Loucy (cell line): ENCODE data around the gene MARCHF4.

ENCODE experiments used
- H2AFZ ChIP-seq: fragments of 200-600 bp; sonication (generic); 2 replicates; pipeline ENCODE4 v1.6.0; 2016; ENCODE audit warnings: antibody characterized with exemption, mild to moderate bottlenecking, low read length, moderate library complexity
- H3F3A ChIP-seq: fragments of 200-600 bp; 2 replicates; pipeline ENCODE4 v1.6.0; 2016; ENCODE audit warnings: antibody characterized with exemption, low read depth, mild to moderate bottlenecking
- H3K27me3 ChIP-seq: fragments of 200-600 bp; sonication (generic); 2 replicates; pipeline ENCODE4 v1.6.1; 2014; ENCODE audit warnings: low read length, mild to moderate bottlenecking; ENCODE audit not compliant: insufficient read depth, poor library complexity, severe bottlenecking
- H3K36me3 ChIP-seq: fragments of 200-600 bp; sonication (generic); 2 replicates; pipeline ENCODE4 v1.6.1; 2016; ENCODE audit warnings: low read length; ENCODE audit not compliant: insufficient read depth
- H3K4me1 ChIP-seq: fragments of 200-600 bp; sonication (generic); 2 replicates; pipeline ENCODE4 v1.5.1; 2014; ENCODE audit warnings: low read length, mild to moderate bottlenecking; ENCODE audit not compliant: insufficient read depth, poor library complexity, severe bottlenecking
- H3K4me2 ChIP-seq: fragments of 200-600 bp; sonication (generic); 2 replicates; pipeline ENCODE4 v1.6.0; 2014; ENCODE audit warnings: antibody characterized with exemption, low read length, low read depth, mild to moderate bottlenecking; ENCODE audit not compliant: poor library complexity, severe bottlenecking
- H3K4me3 ChIP-seq: fragments of 200-600 bp; sonication (generic); 2 replicates; pipeline ENCODE4 v1.5.1; 2014; ENCODE audit warnings: low read length, mild to moderate bottlenecking, mixed read lengths; ENCODE audit not compliant: poor library complexity, severe bottlenecking
- H3K79me2 ChIP-seq: fragments of 200-600 bp; sonication (generic); 2 replicates; pipeline ENCODE4 v1.6.1; 2014; ENCODE audit warnings: low read length; ENCODE audit not compliant: insufficient read depth
- H3K9ac ChIP-seq: fragments of 200-600 bp; sonication (generic); 2 replicates; pipeline ENCODE4 v1.6.0; 2014; ENCODE audit warnings: mild to moderate bottlenecking, low read depth, low read length, moderate library complexity; ENCODE audit not compliant: poor library complexity, severe bottlenecking
- H3K9me2 ChIP-seq: fragments of 200-600 bp; sonication (generic); replicated peaks from 2 replicates; pipeline ENCODE4 v1.6.1; 2016; ENCODE audit warnings: low read depth, low read length, mixed read lengths
- H3K9me3 ChIP-seq: fragments of 200-600 bp; sonication (generic); 2 replicates; pipeline ENCODE4 v1.6.1; 2014; ENCODE audit warnings: mild to moderate bottlenecking, antibody characterized with exemption, low read length, low read depth; ENCODE audit not compliant: insufficient read depth
- H4K20me1 ChIP-seq: fragments of 200-600 bp; sonication (generic); 2 replicates; pipeline ENCODE4 v1.6.0; 2014; ENCODE audit warnings: antibody characterized with exemption, low read length, mild to moderate bottlenecking; ENCODE audit not compliant: insufficient read depth, poor library complexity, severe bottlenecking
- EZH2phosphoT487 ChIP-seq: fragments of 200-600 bp; IDR thresholded peaks from 2 replicates; pipeline ENCODE4 v1.6.1; 2018; ENCODE audit warnings: antibody characterized with exemption, mild to moderate bottlenecking, moderate library complexity, borderline replicate concordance
- TF ChIP-seq, protein P1 (sequence below): fragments of 200-600 bp; sonication (generic); conservative IDR thresholded peaks from 2 replicates; pipeline ENCODE4 v1.5.1; 2014; ENCODE audit warnings: mild to moderate bottlenecking, antibody characterized with exemption, low read length

Gene MARCHF4

GRCh38 chr2:216354306-216354705, 18.0 kb downstream of the MARCHF4 start:
- no peaks in the 10 kb centered on the region for H3K9me3 ChIP-seq
- H3K4me3 ChIP-seq, result peak overlapping the region; percentile 64
- TF ChIP-seq, protein P1, sequence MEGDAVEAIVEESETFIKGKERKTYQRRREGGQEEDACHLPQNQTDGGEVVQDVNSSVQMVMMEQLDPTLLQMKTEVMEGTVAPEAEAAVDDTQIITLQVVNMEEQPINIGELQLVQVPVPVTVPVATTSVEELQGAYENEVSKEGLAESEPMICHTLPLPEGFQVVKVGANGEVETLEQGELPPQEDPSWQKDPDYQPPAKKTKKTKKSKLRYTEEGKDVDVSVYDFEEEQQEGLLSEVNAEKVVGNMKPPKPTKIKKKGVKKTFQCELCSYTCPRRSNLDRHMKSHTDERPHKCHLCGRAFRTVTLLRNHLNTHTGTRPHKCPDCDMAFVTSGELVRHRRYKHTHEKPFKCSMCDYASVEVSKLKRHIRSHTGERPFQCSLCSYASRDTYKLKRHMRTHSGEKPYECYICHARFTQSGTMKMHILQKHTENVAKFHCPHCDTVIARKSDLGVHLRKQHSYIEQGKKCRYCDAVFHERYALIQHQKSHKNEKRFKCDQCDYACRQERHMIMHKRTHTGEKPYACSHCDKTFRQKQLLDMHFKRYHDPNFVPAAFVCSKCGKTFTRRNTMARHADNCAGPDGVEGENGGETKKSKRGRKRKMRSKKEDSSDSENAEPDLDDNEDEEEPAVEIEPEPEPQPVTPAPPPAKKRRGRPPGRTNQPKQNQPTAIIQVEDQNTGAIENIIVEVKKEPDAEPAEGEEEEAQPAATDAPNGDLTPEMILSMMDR, result no peak
- TF ChIP-seq EZH2phosphoT487, result no peak
- peak overlapping the region; percentile 72 for H3K9ac ChIP-seq
- no peaks in the 10 kb centered on the region for H3K36me3 ChIP-seq
- peak overlapping the region; percentile 85 for H3K4me2 ChIP-seq
- H2AFZ ChIP-seq, result no peak overlapping the region
- no peaks in the 10 kb centered on the region for H3K27me3 ChIP-seq
- H3K4me1 ChIP-seq, result peaks cover 62% of the 10 kb centered on the region
- no peaks in the 10 kb centered on the region for H3K9me2 ChIP-seq
- no peaks in the 10 kb centered on the region for H4K20me1 ChIP-seq
- peaks cover 18% of the 10 kb centered on the region for H3F3A ChIP-seq
- H3K79me2 ChIP-seq, result no peaks in the 10 kb centered on the region

GRCh38 chr2:216352653-216353270, 19.5 kb downstream of the MARCHF4 start:
- Histone ChIP-seq H3K79me2 (no peaks in the 10 kb centered on the region), H3K4me1 (peaks cover 78% of the 10 kb centered on the region), H4K20me1 (no peaks in the 10 kb centered on the region), H3F3A (peaks cover 18% of the 10 kb centered on the region), H2AFZ (no peak overlapping the region), H3K4me3 (peak overlapping the region; percentile 64), H3K9ac (peak overlapping the region; percentile 72), H3K27me3 (no peaks in the 10 kb centered on the region), H3K4me2 (peak overlapping the region; percentile 85), H3K9me2 (no peaks in the 10 kb centered on the region), H3K36me3 (no peaks in the 10 kb centered on the region), H3K9me3 (no peaks in the 10 kb centered on the region)
- TF ChIP-seq, protein P1, result no peak
- no peak for TF ChIP-seq EZH2phosphoT487

GRCh38 chr2:216351172-216351925, 20.9 kb downstream of the MARCHF4 start:
- Histone ChIP-seq H3K9me2 (no peaks in the 10 kb centered on the region), H2AFZ (no peak overlapping the region), H3K4me1 (peaks cover 92% of the 10 kb centered on the region), H3K79me2 (no peaks in the 10 kb centered on the region), H3K4me3 (peak overlapping the region; percentile 31), H3K27me3 (no peaks in the 10 kb centered on the region), H3K36me3 (no peaks in the 10 kb centered on the region), H3F3A (peaks cover 23% of the 10 kb centered on the region), H4K20me1 (no peaks in the 10 kb centered on the region), H3K9me3 (no peaks in the 10 kb centered on the region), H3K4me2 (peak overlapping the region; percentile 47), H3K9ac (peak overlapping the region; percentile 61)
- TF ChIP-seq EZH2phosphoT487, result no peak
- TF ChIP-seq, protein P1, result no peak
